Islet precursor cell (in vitro differentiated cells): ENCODE data around the gene FSIP1.

ENCODE experiments used
- DNase-seq: peaks from one replicate; pipeline ENCODE4 v3.0.0-alpha.2; 2018

FSIP1 gene

GRCh38 chr15:39792025-39792843, 9.6 kb upstream of the FSIP1 start:
- no peak for DNase-seq

- DNase-seq, result no peak
These were observed 7.1 kb upstream of the FSIP1 start for GRCh38 chr15:39789736-39790135.

- DNase-seq, result no peak
These were observed 6.3 kb upstream of the FSIP1 start for GRCh38 chr15:39788800-39789565.

GRCh38 chr15:39788108-39788507, 5.5 kb upstream of the FSIP1 start:
- DNase-seq, result no peak

- no peak for DNase-seq
These were observed 4.8 kb upstream of the FSIP1 start for GRCh38 chr15:39787479-39787878.

- no peak for DNase-seq
These were observed 3.9 kb upstream of the FSIP1 start for GRCh38 chr15:39786447-39787056.

- no peak for DNase-seq
These were observed 3.2 kb upstream of the FSIP1 start for GRCh38 chr15:39785841-39786240.

- no peak for DNase-seq
These were observed 2.5 kb upstream of the FSIP1 start for GRCh38 chr15:39785139-39785538.

GRCh38 chr15:39784638-39785037, 2.0 kb upstream of the FSIP1 start:
- DNase-seq, result no peak

GRCh38 chr15:39784125-39784524, 1.5 kb upstream of the FSIP1 start:
- no peak for DNase-seq

GRCh38 chr15:39783244-39783820, 691 bp upstream of the FSIP1 start:
- no peak for DNase-seq

GRCh38 chr15:39781967-39782302, 706 bp downstream of the FSIP1 start:
- no peak for DNase-seq

GRCh38 chr15:39781147-39781966, 1.3 kb downstream of the FSIP1 start:
- DNase-seq, result no peak

- DNase-seq, result no peak
These were observed 4.6 kb downstream of the FSIP1 start for GRCh38 chr15:39778021-39778420.

GRCh38 chr15:39777496-39777895, 5.1 kb downstream of the FSIP1 start:
- no peak for DNase-seq

GRCh38 chr15:39776068-39776467, 6.6 kb downstream of the FSIP1 start:
- DNase-seq, result no peak

GRCh38 chr15:39774688-39775267, 7.9 kb downstream of the FSIP1 start:
- DNase-seq, result no peak

GRCh38 chr15:39770748-39771689, 11.6 kb downstream of the FSIP1 start:
- DNase-seq, result peak; percentile 62

GRCh38 chr15:39767921-39768320, 14.7 kb downstream of the FSIP1 start:
- no peak for DNase-seq

GRCh38 chr15:39761006-39761405, 21.6 kb downstream of the FSIP1 start:
- DNase-seq, result no peak
